Embryonic facial prominence (tissue), 1 donor: Measurements from ENCODE around the gene ICAM2.
"Not testable (repeated sequence)": the region's sequence is repeated elsewhere in the genome, so short reads cannot be mapped to it uniquely, and the experiment has no call there.

Experiments
- DNase-seq: peaks from one replicate; pipeline ENCODE4 v3.0.0-alpha.2; 2016; ENCODE audit errors: extremely low spot score

Gene ICAM2

DNA sequence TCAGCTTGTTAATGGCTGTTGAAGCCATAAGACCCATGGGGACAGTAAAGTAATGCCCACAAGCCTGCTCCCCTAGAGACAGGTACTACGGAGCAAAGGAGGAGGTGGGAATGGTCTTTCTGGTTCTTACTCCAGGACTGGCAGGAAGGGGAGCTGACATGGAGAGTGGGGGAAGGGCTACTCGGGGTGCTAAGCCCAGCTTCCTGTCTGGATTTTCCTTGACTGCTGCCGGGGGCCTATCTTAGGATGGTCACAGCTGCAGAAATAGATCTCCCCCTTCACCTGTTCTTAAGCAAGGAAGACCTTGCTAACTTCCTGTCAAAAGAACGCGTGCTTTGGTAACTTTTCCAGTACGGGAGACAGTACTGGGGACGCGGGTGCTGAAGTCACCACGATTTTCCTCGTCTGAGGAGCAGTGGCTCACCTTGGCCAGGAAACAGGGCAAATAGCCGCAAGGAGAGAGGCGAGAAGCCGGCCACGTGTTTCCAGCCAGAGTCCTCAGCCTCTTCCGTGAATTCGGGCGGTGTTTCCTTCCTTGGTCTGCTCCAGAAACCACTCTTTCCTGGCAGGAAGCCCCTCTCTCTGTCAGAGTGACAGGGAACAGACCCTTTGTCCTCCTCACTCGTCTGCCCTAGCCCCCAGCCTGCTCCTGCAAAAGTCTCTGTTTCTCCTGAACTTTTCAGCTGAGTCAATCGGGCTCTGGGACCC lies 22.9 kb downstream of the ICAM2 start:
- DNase-seq, result no peak

DNA sequence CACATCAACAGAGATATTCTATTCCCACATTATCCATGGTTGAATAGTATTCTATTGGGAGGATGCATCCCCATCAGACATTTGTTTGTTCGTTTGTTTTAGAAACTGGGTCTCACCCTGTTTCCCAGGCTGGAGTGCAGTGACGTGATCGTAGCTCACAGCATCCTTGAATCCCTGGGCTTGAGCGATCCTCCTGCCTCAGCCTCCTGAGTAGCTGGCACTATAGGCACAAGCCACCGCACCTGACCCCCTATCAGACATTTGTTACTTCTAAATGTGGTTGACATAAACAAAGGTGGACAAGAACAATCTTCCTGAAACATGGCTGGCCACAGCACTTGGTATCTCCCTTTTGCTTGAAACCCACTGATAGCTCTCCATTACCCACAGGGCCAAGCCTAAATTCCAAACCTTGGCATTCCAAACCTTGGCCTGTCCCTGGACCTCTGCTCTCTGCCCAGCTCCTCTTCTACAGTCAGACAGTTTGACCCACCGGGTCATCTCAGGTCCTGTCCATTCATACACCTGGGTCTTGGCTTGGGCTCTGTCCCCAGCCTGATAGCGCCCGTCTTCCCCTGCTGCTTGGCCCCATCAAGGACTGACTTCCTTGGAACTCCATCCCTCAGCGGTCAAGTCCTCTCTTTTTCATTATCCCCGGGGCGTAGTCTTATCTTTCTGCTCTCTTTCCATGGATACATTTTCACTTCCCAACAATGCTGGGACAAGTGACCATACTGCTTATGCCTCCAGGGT lies 23.8 kb downstream of the ICAM2 start:
- DNase-seq, result no peak

DNA sequence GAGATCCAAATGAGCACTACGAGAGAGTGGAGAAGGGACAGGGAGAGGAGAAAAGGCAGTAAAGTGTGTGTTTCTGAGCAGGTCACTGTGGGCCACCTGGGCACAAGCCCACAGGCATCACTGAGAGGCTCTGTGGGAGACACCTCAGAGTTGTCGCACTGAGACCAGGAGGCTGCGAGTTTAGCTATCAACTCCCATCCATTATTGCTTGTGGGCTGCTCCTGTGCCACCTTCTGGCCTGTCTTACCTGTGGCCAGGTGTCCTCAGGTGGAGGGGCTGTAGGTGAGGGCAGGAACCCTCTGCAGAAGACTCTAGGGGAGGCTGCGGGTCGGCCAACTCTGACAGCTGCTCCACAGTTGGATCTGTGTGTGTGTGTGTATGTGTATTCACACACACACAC lies 24.8 kb downstream of the ICAM2 start:
- no peak for DNase-seq

DNA sequence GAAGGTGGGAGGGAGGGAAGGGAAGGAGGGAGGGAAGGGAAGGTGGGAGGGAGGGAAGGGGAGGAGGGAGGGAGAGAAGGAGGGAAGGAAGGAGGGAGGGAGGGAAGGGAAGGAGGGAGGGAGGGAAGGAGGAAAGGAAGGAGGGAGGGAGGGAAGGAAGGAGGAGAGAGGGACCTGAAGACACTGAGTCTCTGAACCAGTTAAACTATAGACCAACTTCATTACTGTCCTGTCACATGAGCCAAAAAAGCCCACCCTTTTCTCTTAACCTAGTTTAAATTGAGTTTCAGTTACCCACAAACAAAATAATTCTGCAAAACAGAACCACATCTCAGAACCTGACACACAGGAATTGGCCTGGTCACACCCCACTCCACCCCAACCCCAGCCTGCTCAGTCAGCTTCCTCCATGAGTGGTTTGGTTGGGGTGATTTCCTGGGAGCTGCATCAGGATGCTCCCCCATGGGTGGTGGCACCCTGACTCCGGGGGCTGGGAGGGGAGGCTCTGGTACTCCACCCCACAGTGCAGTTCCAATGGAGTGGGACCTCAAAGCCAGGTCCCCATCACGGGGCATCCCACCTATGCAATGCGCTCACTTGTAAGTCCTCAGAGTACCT lies 27.0 kb downstream of the ICAM2 start:
- DNase-seq, result no peak

DNA sequence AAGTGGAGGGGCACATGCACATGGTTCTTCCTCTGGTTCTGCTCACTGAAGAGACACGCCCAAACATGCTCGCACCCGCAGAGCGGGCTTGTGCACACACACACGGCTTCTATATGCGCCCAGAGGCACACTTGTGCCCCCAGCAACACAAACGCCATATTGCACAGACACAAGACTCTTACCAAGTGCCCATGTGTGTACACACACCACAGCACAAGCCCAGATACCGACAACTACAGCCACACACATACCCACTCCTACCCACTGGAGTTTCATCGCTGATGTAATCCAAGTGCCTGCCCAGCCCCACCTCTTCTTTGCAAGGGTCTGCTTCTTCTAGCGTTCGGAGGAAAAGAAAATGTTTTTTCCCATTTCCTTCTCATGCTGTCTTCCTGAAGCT lies 28.8 kb downstream of the ICAM2 start:
- DNase-seq, result no peak

DNA sequence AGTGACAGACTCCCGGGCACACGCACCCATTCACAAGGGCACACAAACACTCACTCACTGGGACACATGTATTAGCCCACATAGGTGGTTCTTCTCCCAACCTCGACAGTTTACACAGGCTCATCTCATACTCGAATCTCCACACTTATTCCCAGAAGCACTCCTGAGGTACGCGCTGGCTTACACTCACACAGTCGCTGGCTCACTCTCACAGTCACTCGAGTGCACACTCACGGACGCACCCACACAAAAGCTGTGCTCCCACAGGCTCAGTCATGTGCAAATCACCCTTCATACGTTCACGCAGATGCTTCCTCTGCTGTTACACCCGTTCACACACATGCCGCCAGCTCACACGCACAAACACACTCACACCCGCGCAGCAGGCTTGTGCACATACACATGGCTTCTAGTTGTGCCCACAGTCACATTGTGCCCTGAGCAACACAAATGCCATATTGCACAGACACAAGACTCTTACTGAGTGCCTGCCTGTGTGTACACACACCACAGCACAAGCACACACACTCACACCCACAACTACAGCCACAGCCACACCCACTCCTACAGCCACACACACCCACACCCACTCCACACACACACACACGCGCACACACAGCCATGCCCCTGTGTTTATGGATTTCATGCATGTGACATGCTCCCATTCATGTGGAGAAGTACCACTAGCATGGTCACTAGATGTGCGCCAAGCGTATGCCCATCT lies 30.6 kb downstream of the ICAM2 start:
- no peak for DNase-seq

DNA sequence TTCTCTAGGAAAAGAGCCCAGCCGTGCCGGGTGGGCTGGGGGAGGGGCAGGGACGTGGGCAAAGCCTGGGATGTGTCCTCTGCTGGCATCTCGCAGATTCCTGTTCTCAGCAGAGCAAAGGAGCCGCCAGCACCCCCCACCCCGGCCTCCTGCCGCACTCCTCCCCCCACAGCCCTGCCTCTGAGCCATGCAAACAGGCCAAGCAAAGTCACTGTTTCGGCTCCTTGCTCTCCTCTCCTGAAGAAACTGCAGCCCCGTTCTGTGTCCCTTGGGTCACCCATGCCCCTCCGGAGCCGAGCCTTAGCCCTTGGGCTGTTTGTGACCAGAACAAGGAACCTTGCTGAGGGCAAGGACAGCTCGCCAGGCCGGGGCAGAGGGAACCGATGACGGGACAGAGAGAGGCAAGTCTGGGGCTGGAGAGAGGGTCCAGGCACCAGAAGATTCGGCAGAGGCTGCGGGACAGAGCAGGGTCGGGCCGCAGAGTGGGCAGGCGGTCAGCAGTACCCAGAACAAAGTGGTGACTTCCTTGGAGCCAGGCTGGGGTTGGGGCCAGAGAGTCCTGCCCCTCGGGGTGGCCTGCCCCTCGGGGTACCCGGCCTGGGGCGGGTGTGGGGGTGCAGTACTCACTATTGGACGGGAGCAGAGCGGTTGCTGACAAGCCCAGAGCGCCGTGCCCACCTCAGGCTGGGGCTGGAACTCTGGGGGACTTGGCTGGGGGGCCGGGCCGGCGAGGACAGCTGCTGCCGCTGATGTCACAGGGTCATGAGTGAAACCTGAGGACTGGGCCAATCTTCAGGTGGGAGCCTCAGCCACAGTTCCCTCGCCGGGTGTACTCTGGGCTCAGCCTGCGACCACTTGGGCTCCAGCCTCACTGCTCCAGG lies 31.5 kb downstream of the ICAM2 start:
- no peak for DNase-seq

DNA sequence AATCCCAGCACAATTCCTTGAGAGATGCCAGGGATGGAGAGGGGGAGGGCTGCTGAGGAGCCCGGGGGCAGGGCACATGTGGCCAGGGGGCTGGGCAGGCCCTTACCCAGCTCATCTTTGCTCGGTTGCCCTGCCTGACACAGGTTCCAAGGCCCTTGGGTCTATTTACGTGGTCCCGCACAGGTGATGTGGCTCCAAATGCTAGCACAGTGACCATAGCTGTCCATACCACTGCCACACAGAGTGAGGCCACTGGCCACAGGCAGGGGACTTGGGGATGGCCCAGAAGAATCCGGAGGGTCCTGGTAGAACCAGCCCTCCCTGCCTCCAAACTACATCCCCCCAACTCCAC lies 32.3 kb downstream of the ICAM2 start:
- no peak for DNase-seq

DNA sequence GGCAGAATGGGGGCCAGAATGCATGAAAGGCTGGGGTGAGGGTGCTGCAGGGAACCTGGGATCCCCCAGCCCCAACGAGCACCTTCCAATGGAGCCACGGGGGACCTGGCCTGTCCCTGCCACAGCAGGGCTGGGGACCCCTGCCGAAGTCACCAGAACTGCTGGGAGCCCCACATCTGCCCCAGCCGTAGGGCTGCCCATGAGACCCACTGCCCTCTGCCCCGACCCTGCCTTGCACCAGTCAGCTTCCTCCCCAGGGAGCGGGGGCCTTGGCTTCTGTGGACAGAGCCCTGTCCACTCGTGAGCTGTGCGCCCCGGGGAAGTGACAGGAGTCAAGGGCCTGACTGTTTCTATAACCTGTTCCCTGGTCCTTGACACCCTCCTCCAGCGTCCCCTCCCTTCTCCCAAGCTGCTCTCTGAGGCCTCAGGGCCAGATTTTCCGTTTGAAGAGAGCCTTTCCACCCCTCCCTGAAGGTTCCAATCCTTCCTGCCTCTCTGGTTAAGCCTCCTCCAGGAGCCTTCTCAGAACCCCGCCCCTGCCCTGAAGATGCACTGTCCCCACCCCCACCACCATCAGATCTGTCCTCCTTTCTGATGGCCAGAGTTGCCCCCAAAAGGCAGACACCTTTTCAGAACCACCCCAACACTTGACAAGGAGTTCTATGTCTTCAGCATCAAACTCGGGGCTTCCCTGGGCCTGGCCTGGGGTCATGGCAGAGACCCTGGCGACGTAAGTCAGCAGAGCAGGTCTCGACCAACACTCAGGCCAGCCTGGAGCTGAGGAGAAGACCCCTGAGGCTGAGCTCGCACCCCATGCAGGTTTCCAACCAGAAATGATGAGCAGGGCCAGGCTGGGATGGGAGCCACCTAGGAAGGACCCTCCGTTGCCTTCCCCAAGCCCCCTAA lies 33.0 kb downstream of the ICAM2 start:
- DNase-seq, result no peak

DNA sequence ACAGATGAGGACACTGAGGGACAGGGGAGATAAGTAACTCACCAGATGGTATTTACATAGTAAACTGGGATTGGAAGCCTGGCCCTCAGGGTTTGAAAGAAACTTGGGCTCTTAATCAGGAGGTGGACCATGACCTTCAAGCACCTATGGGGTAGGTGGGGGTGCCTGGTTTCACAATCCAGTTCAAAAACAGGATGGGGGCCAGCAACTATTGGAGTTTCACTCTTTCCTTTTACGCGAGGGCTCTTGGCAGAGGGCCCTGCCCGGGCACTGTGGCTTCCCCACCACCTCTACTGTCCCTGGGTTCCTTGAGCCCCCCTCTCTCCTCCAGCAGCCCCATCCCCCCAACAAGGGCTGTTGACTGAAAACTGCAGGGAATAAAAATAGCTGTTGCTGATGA lies 33.6 kb downstream of the ICAM2 start:
- no peak for DNase-seq

DNA sequence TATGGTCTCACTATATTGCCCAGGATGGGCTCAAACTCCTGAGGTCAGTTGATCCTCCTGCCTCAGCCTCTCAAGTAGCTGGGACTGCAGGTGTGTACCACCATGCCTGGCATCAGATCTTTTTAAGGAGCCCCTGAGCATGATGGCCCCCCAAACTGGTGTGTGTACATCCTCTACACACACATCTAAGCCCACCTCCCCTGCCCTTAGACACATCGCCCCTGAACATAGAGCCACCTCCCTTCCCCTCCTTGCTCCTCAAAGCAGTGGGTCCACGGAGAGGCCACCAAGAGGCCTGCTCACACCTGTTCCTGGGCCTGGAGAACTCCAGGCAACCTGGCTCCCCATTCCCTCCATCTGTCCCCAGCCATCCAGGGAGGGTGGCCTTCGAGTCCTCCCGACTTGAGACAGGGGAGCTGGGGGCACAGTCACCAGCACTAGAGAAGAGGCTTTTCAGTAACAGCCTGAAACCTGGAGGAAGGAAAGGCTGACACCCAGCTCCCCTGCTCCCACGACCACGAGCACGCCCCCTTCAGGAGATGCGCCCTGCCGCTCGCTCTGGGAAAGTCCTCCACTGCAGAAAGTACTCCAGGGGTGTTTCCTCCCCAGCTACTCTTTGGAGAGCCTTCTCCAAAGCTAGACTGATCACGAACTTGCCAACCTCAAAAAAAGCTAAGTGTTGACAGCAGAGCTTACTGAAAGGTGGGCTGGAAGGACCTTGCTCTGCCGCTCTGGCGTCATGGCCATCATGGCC lies 34.9 kb downstream of the ICAM2 start:
- DNase-seq, result no peak

DNA sequence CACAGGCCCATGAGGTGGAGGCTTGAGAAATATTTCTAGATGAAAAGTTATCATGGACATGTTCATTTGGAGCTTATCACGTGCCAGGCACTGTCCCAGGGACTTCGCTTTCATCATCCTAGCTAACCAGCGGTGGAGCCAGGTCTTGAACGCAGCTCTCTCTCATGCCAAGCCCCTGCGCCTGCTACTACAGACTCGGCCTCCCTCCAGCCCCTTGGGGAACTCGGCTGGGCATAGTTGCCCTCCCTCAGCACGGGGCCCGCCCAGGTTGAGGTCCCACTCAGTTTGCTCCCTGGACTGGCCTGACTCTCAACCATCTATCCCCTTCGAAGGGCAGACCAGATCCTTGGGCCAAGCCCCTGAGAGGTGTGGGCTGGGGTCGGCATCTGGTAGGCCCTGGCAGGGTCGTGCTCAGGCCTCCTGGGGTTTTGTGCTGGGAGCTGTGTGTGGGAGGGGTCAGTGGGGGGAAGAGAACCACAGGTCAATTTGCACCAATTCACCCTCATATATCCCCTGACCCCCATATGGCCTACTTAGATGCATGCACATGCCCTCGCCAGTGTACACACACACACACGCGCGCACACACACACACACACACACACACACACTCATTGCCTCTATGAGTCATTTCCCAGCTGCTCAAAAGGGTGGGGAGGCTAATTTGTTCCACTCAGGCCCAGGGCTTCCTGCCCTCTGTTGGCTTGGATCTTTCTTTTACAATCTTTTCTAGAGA lies 35.6 kb downstream of the ICAM2 start:
- DNase-seq, result no peak

DNA sequence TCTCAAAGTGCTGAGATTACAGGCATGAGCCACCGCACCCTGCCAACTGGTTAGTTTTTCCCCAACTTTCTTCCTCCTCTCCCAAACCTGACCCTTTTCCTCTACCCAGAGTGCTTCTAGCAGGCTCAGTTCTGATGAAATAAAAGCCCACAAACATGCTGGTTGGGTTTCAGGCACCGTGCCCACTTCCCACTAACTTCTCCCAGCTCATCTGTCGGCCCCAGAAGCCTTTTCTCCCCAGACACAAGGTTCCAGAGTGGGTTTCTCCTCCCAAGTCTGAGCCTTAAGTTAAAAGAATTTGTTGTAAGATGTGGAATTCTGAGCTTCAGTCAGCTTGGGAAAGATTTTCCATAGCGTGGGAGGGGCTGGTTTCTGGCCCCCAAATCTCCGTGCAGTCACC lies 36.2 kb downstream of the ICAM2 start:
- no peak for DNase-seq

DNA sequence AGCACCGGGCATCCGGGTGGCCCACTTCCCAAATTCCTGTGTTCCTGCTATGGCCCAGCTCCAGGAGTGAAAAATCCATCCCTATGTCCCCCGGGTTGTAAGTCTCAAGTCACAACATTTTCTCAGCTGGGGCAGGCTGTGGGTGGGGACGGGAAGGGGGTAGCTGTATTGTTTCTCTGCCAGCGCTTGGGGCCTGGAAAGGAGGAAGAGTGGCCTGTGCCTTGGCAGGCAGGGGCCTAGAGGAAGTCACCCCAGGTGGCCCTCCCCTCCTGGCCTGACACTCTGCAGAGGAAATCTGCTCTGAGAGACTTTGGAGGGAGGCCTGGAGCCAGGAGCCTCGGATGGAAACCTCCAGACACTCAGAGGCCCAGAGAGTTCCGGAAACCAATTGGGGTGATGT lies 37.1 kb downstream of the ICAM2 start:
- DNase-seq, result no peak

DNA sequence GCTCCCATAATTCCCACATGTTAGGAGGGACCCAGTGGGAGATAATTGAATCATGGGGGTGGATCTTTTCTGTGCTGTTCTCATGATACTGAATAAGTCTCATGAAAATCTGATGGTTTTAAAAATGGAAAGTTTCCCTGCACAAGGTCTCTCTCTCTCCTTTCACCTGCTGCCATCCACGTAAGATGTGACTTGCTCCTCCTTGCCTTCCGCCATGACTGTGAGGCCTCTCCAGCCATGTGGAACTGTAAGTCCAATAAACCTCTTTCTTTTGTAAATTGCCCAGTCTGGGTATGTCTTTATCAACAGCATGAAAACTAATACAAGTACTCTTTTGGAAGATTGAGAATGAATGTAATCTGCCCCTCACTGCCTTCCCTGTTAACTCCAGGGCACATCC lies 37.8 kb downstream of the ICAM2 start:
- not testable (repeated sequence) for DNase-seq

DNA sequence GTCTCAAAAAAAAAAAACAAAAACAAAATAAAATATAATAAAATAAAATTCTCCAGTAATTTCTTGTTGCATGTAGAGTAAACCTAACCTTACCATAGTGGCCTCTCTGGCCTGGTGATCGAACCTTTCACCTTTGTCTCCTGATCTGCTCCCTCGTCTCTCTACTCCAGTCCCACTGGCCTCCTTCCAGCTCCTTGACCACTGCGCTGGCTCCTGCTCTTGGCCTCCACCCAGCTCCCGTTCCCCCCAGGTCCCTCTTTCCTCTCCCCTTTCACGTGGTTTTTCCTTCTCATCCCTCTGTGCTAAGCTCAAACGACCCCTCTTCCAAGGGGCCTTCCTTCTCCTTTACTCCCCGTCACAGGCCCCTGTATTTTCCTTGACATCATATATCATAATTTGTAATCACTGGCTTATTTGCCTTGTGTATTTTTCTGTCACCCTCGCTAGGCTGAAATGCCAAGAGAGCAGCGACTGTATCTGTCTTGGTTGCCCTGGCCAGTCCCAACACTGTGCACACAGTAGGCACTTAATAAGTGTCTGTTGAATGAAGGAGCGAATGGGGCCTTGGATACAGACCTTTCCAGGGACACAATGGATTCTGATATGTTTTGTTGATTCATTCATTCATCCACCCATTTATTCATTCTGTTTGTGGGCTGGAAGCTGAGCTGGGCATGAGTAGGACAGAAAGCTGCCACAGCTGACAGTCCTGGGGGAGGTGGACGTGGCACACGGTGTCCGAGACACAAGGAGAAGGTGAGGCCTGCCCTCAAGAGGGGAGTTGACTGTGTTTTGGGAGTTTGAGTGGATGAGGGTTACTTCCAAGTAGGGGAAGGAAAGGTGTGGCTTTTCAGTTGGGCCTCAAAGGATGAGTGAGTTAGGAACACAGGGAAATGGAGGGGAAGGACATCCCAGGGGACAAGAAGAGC lies 41.9 kb downstream of the ICAM2 start:
- no peak for DNase-seq

DNA sequence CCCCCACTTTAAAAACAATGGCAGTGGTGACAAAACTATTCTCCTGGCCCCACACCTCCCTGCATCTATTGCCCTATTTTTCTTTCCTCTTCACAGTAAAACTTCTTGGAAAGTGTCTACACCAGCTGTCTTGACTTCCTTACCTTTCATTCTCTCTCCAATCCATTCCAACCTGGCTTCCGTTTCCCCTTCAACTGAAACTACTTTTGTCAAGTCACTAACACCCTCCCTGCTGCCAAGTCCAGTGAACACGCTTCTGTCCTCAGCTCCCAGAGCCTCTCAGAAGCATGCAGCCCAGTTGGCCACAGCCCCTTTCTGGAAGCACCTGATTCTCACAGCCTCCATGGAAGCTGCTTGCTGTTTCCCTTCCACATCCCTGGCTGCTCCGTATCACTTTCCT lies 43.7 kb downstream of the ICAM2 start:
- no peak for DNase-seq

DNA sequence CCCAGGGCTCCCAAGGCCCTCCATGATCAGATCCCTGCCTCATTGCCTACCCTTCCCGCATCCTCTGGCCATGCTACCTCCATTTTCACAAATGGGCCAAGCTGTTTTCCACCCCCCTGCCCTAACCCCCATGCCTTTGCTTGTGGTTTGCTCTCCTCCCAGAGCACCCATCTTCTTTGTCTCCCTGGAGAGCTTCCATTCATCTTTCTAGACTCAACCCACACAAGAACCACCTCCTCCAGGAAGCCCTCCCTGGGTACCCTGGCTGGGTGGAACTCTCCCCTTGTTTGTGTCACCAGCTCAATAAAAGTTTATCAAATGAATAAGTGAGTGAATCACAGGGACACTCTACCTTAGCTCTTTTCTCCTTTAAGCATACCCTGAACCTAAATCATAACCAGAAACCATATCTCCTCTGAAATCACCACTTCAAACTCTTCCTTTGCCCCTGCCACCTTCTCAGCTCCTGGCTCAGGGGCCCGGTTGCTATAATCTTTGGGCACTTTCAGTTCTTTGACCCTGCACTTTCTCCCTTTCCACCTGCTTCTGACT lies 44.8 kb downstream of the ICAM2 start:
- DNase-seq, result no peak
